HUES6 (cell line): ENCODE data around the gene CARS2.
A peak's percentile ranks its signal among the peaks of the same experiment; 100 is the strongest.

Source experiments
- H3K27ac ChIP-seq: 2 replicates; pipeline ENCODE4 v1.7.0; 2013; ENCODE audit warnings: low read depth, mild to moderate bottlenecking, low read length, inconsistent platforms
- H3K27me3 ChIP-seq: 2 replicates; pipeline ENCODE4 v1.6.1; 2013; ENCODE audit warnings: low read length; ENCODE audit not compliant: control insufficient read depth, insufficient read depth
- H3K36me3 ChIP-seq: 2 replicates; pipeline ENCODE4 v1.6.1; 2013; ENCODE audit warnings: low read length; ENCODE audit not compliant: control insufficient read depth, insufficient read depth
- H3K4me1 ChIP-seq: 2 replicates; pipeline ENCODE4 v1.6.1; 2013; ENCODE audit warnings: low read length; ENCODE audit not compliant: control insufficient read depth, insufficient read depth
- H3K4me3 ChIP-seq: 2 replicates; pipeline ENCODE4 v1.5.1; 2013; ENCODE audit warnings: low read depth, low read length
- H3K9ac ChIP-seq: one replicate; pipeline ENCODE4 v1.6.1; 2013; ENCODE audit warnings: mild to moderate bottlenecking, low read length
- H3K9me3 ChIP-seq: 2 replicates; pipeline ENCODE4 v1.6.1; 2013; ENCODE audit warnings: low read depth, low read length; ENCODE audit not compliant: control insufficient read depth, insufficient read depth

CARS2 gene

DNA sequence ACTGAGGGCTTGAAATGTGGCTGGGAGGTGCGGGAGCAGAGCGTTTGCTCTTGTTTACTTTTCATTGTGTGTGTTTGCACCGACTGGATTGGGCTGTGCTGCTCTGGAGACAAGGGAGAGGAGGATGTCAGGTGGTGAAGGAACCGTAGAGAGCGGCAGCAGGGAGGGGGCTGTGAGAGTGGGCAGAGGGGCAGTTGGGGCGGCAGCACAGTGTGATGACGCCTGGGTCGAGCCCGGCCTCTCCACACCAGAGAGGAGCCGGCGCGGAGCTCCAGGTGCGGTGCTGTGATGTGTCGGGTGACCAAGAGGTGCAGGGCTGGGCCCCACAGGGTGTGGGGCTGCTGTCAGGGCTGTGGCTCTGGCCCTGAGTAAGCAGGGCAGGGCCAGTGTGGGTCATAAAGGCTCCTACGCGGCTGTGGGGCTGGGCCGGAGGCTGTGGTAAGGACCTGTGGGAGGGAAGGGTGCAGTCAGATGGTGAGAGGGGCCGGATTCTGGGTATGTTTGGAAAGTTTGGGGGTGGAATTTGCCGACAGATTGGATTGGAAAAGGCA lies 80.1 kb downstream of the CARS2 start:
- no peak overlapping the region for H3K4me3 ChIP-seq
- peaks cover 27% of the 10 kb centered on the region for H3K4me1 ChIP-seq
- H3K27ac ChIP-seq = no peak overlapping the region
- no peak overlapping the region for H3K9ac ChIP-seq
- H3K9me3 ChIP-seq = no peaks in the 10 kb centered on the region
- no peaks in the 10 kb centered on the region for H3K27me3 ChIP-seq
- peaks cover 57% of the 10 kb centered on the region for H3K36me3 ChIP-seq

DNA sequence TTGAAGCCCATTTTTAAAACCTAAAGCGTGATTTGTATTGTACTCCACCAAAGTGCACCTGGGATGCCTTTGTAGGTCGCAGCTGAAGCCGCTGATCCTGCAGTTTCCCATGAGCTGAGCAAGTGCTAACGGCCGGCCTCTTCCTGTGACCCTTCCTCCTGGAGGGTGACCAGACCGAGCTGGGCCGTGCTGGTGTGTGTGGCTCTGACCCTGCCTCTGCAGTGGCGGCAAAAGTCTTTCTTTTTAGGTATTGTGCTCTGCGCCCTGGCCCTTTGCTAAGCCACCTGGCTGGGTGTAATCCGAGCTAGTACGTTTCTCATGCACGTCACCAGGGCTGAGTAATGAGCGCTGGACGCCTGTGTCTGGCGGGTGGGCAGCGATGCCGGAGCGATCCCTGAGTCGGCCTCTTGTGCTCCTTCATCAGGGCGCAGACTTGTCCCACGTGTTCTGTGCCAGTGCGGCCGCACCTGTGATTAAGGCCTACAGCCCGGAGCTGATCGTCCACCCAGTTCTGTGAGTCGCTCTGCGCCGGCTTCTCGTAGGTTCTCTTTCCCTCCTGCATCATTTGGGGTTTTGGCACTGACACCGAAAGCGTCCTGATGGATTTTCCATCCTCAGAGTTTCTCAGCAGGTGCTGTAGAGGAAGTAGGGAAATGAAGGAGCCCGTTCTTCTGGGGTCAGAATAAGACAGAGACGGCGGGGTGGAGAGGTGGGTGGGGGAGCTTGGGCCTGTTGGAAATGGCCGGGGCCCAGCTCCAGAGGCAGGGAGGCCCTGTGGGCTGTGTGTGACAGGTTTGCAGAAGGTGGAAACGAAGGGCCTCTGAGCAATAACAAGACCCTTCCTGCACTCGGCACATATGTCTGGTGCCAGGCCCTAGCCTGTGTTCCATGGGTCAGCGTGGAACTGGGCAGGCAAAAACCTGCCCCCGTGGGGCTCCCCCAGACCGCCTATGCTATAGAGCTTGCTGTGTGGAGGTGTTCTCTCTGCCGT lies 80.9 kb downstream of the CARS2 start:
- H3K4me3 ChIP-seq = no peak overlapping the region
- H3K27me3 ChIP-seq = no peaks in the 10 kb centered on the region
- no peaks in the 10 kb centered on the region for H3K9me3 ChIP-seq
- H3K4me1 ChIP-seq = peaks cover 27% of the 10 kb centered on the region
- no peak overlapping the region for H3K9ac ChIP-seq
- H3K36me3 ChIP-seq = peaks cover 50% of the 10 kb centered on the region
- no peak overlapping the region for H3K27ac ChIP-seq

DNA sequence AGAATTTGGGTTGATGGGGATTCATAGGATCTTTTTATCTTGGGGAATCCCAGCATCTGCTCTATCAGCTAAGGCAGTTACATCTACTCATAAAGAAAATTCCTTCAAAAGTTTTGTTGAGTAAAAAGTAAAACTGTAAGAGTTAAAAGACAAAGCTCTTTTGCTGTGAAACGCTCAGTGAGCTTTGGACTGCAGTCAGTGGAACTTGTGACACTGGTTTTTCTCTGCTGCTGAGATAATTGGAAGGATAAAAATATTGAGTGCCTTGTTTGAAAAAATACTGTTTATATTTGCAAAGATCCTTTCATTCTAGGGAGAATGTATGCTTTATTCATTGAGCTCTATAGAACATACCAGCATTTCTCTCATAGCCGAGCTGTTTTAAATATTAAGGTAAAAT lies 85.3 kb downstream of the CARS2 start:
- Histone ChIP-seq H3K27ac (no peak overlapping the region), H3K9me3 (no peaks in the 10 kb centered on the region), H3K4me3 (no peak overlapping the region), H3K4me1 (peaks cover 33% of the 10 kb centered on the region), H3K9ac (no peak overlapping the region), H3K36me3 (peaks cover 24% of the 10 kb centered on the region), H3K27me3 (no peaks in the 10 kb centered on the region)

DNA sequence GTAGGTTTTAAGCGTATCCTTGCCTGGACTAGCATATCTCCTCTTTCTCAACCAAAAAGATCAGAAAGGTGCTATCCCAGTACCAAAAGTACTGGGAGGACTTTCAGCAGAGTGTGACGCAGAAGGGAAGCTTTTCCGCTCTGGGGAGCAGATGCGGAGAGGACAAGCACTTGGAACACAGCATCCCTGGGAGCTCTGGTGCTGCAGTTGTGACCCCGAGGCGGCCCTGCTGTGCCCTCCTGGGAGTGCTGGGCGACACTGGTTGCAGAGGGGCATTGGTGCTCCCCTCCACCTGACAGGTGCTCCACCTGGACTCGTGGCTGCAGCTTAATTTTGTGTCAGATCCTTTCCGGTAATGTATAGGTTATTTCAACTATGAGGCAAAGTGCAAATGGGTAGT lies 87.1 kb downstream of the CARS2 start:
- H3K9ac ChIP-seq = no peak overlapping the region
- H3K4me1 ChIP-seq = peaks cover 25% of the 10 kb centered on the region
- peaks cover 14% of the 10 kb centered on the region for H3K36me3 ChIP-seq
- H3K9me3 ChIP-seq = no peaks in the 10 kb centered on the region
- no peak overlapping the region for H3K27ac ChIP-seq
- no peaks in the 10 kb centered on the region for H3K27me3 ChIP-seq
- no peak overlapping the region for H3K4me3 ChIP-seq

- Histone ChIP-seq H3K27ac (no peak overlapping the region), H3K9me3 (no peaks in the 10 kb centered on the region), H3K4me3 (no peak overlapping the region), H3K9ac (no peak overlapping the region), H3K4me1 (peaks cover 25% of the 10 kb centered on the region), H3K36me3 (peaks cover 11% of the 10 kb centered on the region), H3K27me3 (no peaks in the 10 kb centered on the region)
Observed at GRCh38 chr13:110618167-110618566, 87.7 kb downstream of the CARS2 start.

DNA sequence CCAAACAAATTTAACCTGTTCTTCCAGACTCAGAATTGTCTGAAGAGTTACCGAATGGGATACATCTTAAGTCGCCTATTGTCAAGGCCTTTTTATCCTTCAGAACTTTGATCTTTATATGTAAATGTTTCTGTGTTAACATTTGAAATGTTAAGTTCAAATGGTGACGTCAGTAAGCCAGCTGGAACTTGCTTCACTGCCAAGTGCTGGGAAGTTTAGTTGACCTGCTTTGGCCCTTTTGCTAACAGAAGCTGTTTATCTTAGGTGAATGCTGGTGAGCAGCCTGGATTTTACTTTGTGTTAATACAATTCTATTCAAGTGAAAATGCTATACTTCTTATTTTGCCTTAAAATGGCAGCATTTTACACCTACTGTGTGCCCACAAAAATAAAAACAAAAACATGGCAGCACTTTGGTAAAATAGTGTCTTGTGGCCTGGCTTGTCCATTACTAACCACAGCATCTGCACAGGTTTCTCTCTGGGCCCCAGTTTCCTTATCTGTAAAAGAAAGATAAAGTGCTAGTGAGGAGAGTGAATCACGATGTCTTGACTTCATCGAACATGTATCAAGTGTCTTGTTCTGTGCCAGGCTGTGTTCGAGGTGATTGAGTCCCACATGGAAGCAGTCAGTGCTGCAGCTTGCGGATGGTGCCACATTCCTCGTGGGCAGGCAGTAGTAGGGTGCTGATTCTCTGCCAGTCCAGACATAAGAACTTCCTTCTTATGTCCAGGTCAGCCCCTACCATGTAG lies 88.4 kb downstream of the CARS2 start:
- peaks cover 25% of the 10 kb centered on the region for H3K4me1 ChIP-seq
- H3K9ac ChIP-seq = peak overlapping the region; percentile 22
- H3K36me3 ChIP-seq = peaks cover 5% of the 10 kb centered on the region; the same call in 1 of the 2 replicates
- no peaks in the 10 kb centered on the region for H3K9me3 ChIP-seq
- peak overlapping the region; percentile 94 for H3K4me3 ChIP-seq
- no peaks in the 10 kb centered on the region for H3K27me3 ChIP-seq
- peak overlapping the region; percentile 12; the same call in 1 of the 2 replicates for H3K27ac ChIP-seq

DNA sequence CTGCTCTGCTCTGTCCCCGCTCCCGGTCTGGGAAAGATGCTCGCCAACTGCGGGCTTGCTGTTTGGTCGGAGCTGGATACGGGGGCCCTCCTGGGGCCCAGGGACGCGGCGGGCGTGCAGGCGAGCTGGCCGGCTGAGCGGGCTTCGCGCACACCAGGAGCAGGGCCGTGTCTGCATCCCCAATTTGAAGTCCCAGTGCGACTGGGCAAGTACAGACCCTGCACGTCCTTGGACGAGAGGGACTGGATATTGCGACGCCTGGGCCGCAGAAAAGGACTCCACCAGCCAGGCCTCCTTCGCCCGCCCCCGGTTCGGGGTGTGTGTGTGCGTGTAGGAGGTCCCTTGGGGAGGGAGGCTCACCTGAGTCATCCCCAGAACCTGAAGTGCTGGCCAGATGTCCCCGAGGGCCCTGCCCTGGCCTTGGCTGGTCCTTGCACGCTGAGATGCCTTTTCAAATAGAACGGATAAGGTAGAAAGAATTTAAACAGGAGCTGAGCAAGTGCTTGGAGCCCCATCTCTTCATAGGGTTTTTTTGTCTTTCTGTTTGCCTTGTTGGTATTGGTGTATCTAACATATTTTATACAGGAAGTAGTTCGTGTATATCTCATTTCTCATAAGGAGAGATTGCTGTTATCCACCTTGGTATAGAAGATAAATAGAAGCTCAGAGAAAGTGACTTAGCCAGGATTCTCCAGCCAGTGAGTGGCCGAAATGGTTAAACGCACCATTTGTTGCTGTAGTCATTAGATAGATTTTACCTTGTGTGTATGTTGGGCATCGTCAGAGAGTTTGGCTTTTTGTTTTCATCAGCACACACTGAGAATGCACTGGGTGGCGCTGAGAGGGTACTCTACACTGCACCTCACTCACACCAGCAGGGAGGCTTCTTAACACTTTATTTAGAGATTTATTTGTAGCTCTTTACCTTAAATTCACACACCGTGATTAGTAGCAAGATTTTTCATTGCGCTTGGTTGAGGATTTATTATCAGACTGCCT lies 89.5 kb downstream of the CARS2 start:
- peak overlapping the region; percentile 94 for H3K4me3 ChIP-seq
- no peaks in the 10 kb centered on the region for H3K9me3 ChIP-seq
- H3K27me3 ChIP-seq = no peaks in the 10 kb centered on the region
- peak overlapping the region; percentile 91 for H3K9ac ChIP-seq
- H3K4me1 ChIP-seq = peaks cover 25% of the 10 kb centered on the region
- no peaks in the 10 kb centered on the region for H3K36me3 ChIP-seq
- peak overlapping the region; percentile 84; the same call in 1 of the 2 replicates for H3K27ac ChIP-seq

DNA sequence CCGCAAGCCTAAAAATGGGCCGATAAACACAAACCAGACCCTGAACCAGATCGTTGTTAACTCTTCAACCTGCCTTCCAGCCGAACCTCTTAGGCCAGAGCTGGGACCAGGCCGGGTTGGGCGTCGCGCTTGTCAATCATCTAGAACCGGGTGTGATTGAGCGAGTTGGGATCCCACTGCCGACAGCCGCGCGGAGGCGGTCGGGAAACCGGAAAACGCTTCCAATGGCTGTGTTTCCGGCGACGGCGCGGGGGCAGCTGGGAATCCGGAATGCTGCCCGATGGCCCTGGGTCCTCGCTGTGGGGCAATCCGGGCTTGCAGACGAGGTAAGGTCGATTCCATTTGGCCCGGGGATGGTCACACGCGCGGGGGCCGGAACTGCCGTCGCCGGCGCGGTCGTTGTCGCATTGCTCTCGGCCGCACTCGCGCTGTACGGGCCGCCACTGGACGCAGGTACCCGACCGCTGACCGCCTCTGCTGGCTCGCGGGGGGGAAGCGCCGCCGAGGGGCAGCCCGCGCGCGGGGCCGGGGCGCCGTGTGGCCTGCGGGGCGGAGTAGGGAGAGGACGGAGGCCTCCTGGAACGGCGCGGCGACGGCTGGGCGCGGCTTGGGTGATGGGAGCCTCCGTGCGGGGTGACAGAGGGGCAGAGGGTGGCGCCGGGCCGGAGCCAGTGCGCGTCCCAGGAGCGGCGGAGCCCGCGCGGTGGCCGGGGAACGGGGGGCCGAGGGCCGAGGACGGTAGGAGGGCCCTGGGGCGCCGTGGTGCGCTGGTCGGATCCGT lies 90.4 kb downstream of the CARS2 start, which contains the start of gene NAXD:
TSS of gene NAXD (plus strand) at position 224 of the 781 bp plus-strand sequence. CDS start at position 281, 57 bp downstream.
- Histone ChIP-seq H3K27me3 (no peaks in the 10 kb centered on the region), H3K4me1 (peaks cover 26% of the 10 kb centered on the region), H3K36me3 (no peaks in the 10 kb centered on the region), H3K27ac (peak within 1 kb of the TSS; percentile 84; the same call in 1 of the 2 replicates), H3K4me3 (peak within 1 kb of the TSS; percentile 94), H3K9ac (peak within 1 kb of the TSS; percentile 91), H3K9me3 (no peaks in the 10 kb centered on the region)

DNA sequence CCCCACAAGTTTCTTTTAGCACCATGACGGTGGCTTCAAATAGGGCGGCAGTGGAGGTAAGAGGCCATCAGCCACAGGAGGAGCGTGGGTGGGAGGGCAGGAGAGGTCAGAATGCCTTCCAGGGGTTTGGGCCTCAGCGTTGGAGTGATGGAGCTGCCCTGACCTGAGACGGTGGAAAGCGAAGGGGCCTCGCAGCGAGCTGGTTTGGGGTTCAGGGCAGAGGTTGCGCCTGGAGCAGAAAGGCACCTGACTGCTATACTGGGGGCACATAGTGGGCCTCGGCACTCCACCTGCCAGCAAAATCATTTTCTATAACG lies 91.0 kb downstream of the CARS2 start:
- H3K9ac ChIP-seq = peak overlapping the region; percentile 39
- H3K4me1 ChIP-seq = peaks cover 31% of the 10 kb centered on the region
- no peaks in the 10 kb centered on the region for H3K9me3 ChIP-seq
- H3K4me3 ChIP-seq = peak overlapping the region; percentile 94
- H3K27me3 ChIP-seq = no peaks in the 10 kb centered on the region
- H3K27ac ChIP-seq = peak overlapping the region; percentile 13; the same call in 1 of the 2 replicates
- no peaks in the 10 kb centered on the region for H3K36me3 ChIP-seq
